B cell (primary cell): ENCODE measurements around the gene CELF4. TPM values are rescaled to one million over a fixed set of nuclear protein-coding genes. Genes with fewer than 3 reads are reported as not detected.

Experiments
- ATAC-seq: fragments of 200-7000 bp; cut with Tn5 transposase; one replicate; pipeline ENCODE4 v1.10.0; 2021; ENCODE audit warnings: low read depth, mild to moderate bottlenecking, moderate number of reproducible peaks, moderate library complexity
- CTCF ChIA-PET: fragments of 350-600 bp; sonication (Branson Sonifier 250); formaldehyde crosslinking; loops from one replicate; lab custom pipeline; 2021; ENCODE audit warnings: antibody characterized with exemption, inconsistent platforms; lab: Charles Lee
- POLR2A ChIA-PET: fragments of 350-600 bp; sonication (Branson Sonifier 250); formaldehyde crosslinking; loops from one replicate; lab custom pipeline; 2021; ENCODE audit warnings: antibody characterized with exemption; lab: Charles Lee
- DNase-seq: peaks from one replicate; pipeline ENCODE4 v3.0.0; 2013
- H2AFZ ChIP-seq: 2 replicates; pipeline ENCODE4 v1.6.1; 2012; ENCODE audit warnings: mild to moderate bottlenecking, low read depth, low read length; ENCODE audit not compliant: insufficient read depth, poor library complexity, severe bottlenecking
- H3K27ac ChIP-seq, 2 donors: 1 replicate in 1 of 2; 2 replicates in 1 of 2; pipeline ENCODE4 v1.5.1; 2012 to 2013; ENCODE audit warnings: low read length in 2 of 2, mild to moderate bottlenecking in 2 of 2, moderate library complexity in 1 of 2
- H3K27me3 ChIP-seq, 4 experiments: fragments of 200-600 bp in 1 of 4; sonication (generic) in 1 of 4; replicated peaks in 1 of 4; 1 replicate in 2 of 4; 2 replicates in 2 of 4; pipeline versions ENCODE4 v1.6.1 to v1.7.0; 2013 to 2016; ENCODE audit warnings: low read length in 3 of 4, mild to moderate bottlenecking in 2 of 4, mixed read lengths in 1 of 4, moderate library complexity in 1 of 4; ENCODE audit not compliant: insufficient read depth in 4 of 4, control insufficient read depth in 3 of 4; ENCODE audit errors: control extremely low read depth in 1 of 4
- H3K36me3 ChIP-seq, 2 experiments: replicated peaks in 1 of 2; 1 replicate in 1 of 2; 2 replicates in 1 of 2; pipeline versions ENCODE4 v1.6.1 to v1.7.1; 2013; ENCODE audit warnings: low read length in 1 of 2; ENCODE audit not compliant: insufficient read depth in 2 of 2, control insufficient read depth in 1 of 2; ENCODE audit errors: control extremely low read depth in 1 of 2, extremely low read depth in 1 of 2
- H3K4me1 ChIP-seq, 2 donors: fragments of 200-600 bp in 1 of 2; sonication (generic) in 1 of 2; 1 replicate in 1 of 2; 2 replicates in 1 of 2; pipeline versions ENCODE4 v1.5.1 to v1.6.1; 2013 to 2017; ENCODE audit warnings: low read length in 2 of 2; ENCODE audit not compliant: control insufficient read depth in 2 of 2, insufficient read depth in 2 of 2
- H3K4me2 ChIP-seq: replicated peaks from 2 replicates; pipeline ENCODE3; 2012; ENCODE audit warnings: mild to moderate bottlenecking, low read depth, low read length; ENCODE audit not compliant: poor library complexity, severe bottlenecking
- H3K4me3 ChIP-seq, 5 experiments: fragments of 200-600 bp in 1 of 5; sonication (generic) in 1 of 5; 1 replicate in 3 of 5; 2 replicates in 2 of 5; pipeline versions ENCODE4 v1.5.1 to v1.7.0; 2011 to 2016; ENCODE audit warnings: low read length in 4 of 5, mild to moderate bottlenecking in 4 of 5, low read depth in 2 of 5, control low read depth in 1 of 5, moderate library complexity in 1 of 5; ENCODE audit not compliant: insufficient read depth in 1 of 5; ENCODE audit errors: control extremely low read depth in 1 of 5, extremely low read depth in 1 of 5
- H3K79me2 ChIP-seq: fragments of 200-600 bp; sonication (generic); one replicate; pipeline ENCODE4 v1.6.0; 2016; ENCODE audit warnings: low read length; ENCODE audit not compliant: control insufficient read depth, insufficient read depth
- H3K9ac ChIP-seq: fragments of 200-600 bp; sonication (generic); 2 replicates; pipeline ENCODE4 v1.6.1; 2017; ENCODE audit warnings: mild to moderate bottlenecking, low read length, moderate library complexity
- H3K9me3 ChIP-seq, 3 donors: one replicate each; pipeline versions ENCODE4 v1.6.1 to v1.7.1; 2013; ENCODE audit warnings: low read length in 2 of 3; ENCODE audit not compliant: control insufficient read depth in 2 of 3, insufficient read depth in 1 of 3; ENCODE audit errors: control extremely low read depth in 1 of 3
- H4K20me1 ChIP-seq: 2 replicates; pipeline ENCODE4 v1.6.0; 2012; ENCODE audit warnings: mild to moderate bottlenecking, low read length; ENCODE audit not compliant: insufficient read depth, control insufficient read depth, poor library complexity, severe bottlenecking
- H3K27ac Mint-ChIP-seq: one replicate; pipeline ENCODE4 v1.8.0; 2021; ENCODE audit warnings: mixed read lengths
- H3K27me3 Mint-ChIP-seq: one replicate; pipeline ENCODE4 v1.8.0; 2021; ENCODE audit warnings: mixed read lengths
- H3K4me1 Mint-ChIP-seq: one replicate; pipeline ENCODE4 v1.8.0; 2021; ENCODE audit warnings: mixed read lengths
- H3K4me3 Mint-ChIP-seq: one replicate; pipeline ENCODE4 v1.8.0; 2021; ENCODE audit warnings: mixed read lengths
- H3K9me3 Mint-ChIP-seq: one replicate; pipeline ENCODE4 v1.8.0; 2022; ENCODE audit warnings: mixed read lengths; ENCODE audit not compliant: insufficient read depth
- CTCF ChIP-seq: fragments of 200-600 bp; IDR thresholded peaks from one replicate; pipeline ENCODE4 v1.8.0; 2022; ENCODE audit warnings: antibody characterized with exemption, mild to moderate bottlenecking
- EZH2 ChIP-seq: IDR thresholded peaks from 2 replicates; pipeline ENCODE4 v1.6.1; 2012; ENCODE audit warnings: borderline replicate concordance, low read depth, mild to moderate bottlenecking, moderate library complexity, low read length; ENCODE audit not compliant: insufficient read depth, poor library complexity, severe bottlenecking
- WGBS: methylation state at CpG from one replicate; pipeline ENCODE4 v1.1.5; 2013; ENCODE audit warnings: missing lambda C conversion rate; ENCODE audit not compliant: insufficient coverage; 5-methylcytosine and 5-hydroxymethylcytosine counted together
- intact Hi-C: fragments of 100-400 bp; cut with micrococcal nuclease; formaldehyde crosslinking; loops from one replicate; pipeline ENCODE4 v1.10.0; 2022
- polyA plus RNA-seq: library from polyadenylated mRNA; depleted of rRNA; stranded (reverse); fragments of >200 nt; gene quantifications from 2 replicates; pipeline ENCODE4 v1.2.3, GENCODE V29; 2012
- total RNA-seq, 2 donors: library from RNA; stranded (reverse); fragments of 120-200 nt in 1 of 2; gene quantifications; 1 replicate in 1 of 2; 2 replicates in 1 of 2; pipeline versions ENCODE4 v1.2.3 to v1.2.4, GENCODE V29; 2013 to 2022

Gene CELF4
- total and polyA plus RNA-seq, 2 donors (not counting 1 experiment from before 2014, with no cell fraction given), result not detected

- Histone ChIP-seq H3K36me3 (no peaks in the 10 kb centered on the region), H3K4me3 (no peak overlapping the region), H3K79me2 (no peaks in the 10 kb centered on the region), H3K9me3 (peaks cover 0 to 3% (median 0%) of the 10 kb centered on the region in 3 donors), H4K20me1 (no peaks in the 10 kb centered on the region), H3K9ac (no peak overlapping the region), H3K4me2 (no peak overlapping the region), H3K27me3 (no peaks in the 10 kb centered on the region), H3K27ac (no peak overlapping the region), H3K4me1 (no peaks in the 10 kb centered on the region), H2AFZ (no peak overlapping the region)
- intact Hi-C loops, result no loop called here
- no peaks in the 10 kb centered on the region for H3K4me1 Mint-ChIP-seq
- no peak for DNase-seq
- ATAC-seq, result no peak
- POLR2A ChIA-PET, result no interaction called here
- H3K27ac Mint-ChIP-seq, result no peak overlapping the region
- TF ChIP-seq EZH2, result no peak
- TF ChIP-seq CTCF, result no peak
- no peaks in the 10 kb centered on the region for H3K27me3 Mint-ChIP-seq
- H3K9me3 Mint-ChIP-seq, result no peaks in the 10 kb centered on the region
- 90% methylated on average over 2 of the region's 3 CpGs for WGBS
- CTCF ChIA-PET, result no interaction called here
- H3K4me3 Mint-ChIP-seq, result no peak overlapping the region
Observed at GRCh38 chr18:37453752-37454151, 111.8 kb downstream of the CELF4 start.

- CTCF ChIA-PET, result no interaction called here
- intact Hi-C loops, result no loop called here
- TF ChIP-seq CTCF (no peak), EZH2 (no peak)
- H3K27me3 Mint-ChIP-seq, result no peaks in the 10 kb centered on the region
- ATAC-seq (no peak), DNase-seq (no peak)
- H3K4me2 ChIP-seq, result no peak overlapping the region
- H3K4me1 ChIP-seq, result no peaks in the 10 kb centered on the region
- no peak overlapping the region for H3K4me3 Mint-ChIP-seq
- no peaks in the 10 kb centered on the region for H3K4me1 Mint-ChIP-seq
- H3K27ac ChIP-seq, result no peak overlapping the region
- no peak overlapping the region for H2AFZ ChIP-seq
- 52% methylated on average over 3 of the region's 4 CpGs for WGBS
- no peaks in the 10 kb centered on the region for H4K20me1 ChIP-seq
- no peaks in the 10 kb centered on the region for H3K27me3 ChIP-seq
- peaks cover 0 to 7% (median 0%) of the 10 kb centered on the region in 3 donors for H3K9me3 ChIP-seq
- H3K36me3 ChIP-seq, result no peaks in the 10 kb centered on the region
- H3K27ac Mint-ChIP-seq, result no peak overlapping the region
- H3K9ac ChIP-seq, result no peak overlapping the region
- POLR2A ChIA-PET, result no interaction called here
- no peaks in the 10 kb centered on the region for H3K79me2 ChIP-seq
- no peak overlapping the region for H3K4me3 ChIP-seq
- no peaks in the 10 kb centered on the region for H3K9me3 Mint-ChIP-seq
Observed at GRCh38 chr18:37452682-37453385, 112.8 kb downstream of the CELF4 start.
